ENCODE measurements around the gene DGKD. TPM values are rescaled to one million over a fixed set of nuclear protein-coding genes. Genes with fewer than 3 reads are reported as not detected.

Gene DGKD
- total and polyA plus RNA-seq, 9 of the 15 experiments (the other 6 are each of a cell fraction or from before 2014, with no cell fraction given), result 0.52 to 29.5 (median 10.6) TPM

DNA sequence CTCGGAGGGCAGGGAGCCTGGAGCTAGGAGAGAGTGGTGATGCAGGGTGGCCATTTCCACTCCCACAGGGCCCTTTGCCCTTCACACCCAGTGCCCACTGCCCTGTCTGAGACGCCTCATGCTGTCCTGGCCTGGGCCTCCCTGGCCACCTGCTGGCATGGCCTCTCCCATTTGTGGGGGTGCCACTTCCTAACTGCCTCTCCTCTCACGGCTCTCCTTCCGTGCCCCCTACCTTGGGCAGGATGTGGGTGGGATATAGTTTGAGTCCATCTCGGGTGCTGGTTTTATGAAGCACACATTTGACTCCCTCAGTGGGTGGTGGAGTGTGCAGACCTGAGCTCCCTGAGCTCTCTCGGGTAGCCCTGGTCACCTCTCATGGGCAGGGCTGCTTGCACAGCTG is 46.0 kb downstream of the DGKD start:
- H3K4me3 ChIP-seq, result no peak overlapping the region
- DNase-seq (ENCODE audit: extremely low read depth in 1 of 4, low spot score in 3 of 4) (no peak), ATAC-seq (no peak), FAIRE-seq (no peak)
- 93% methylated on average over 4 of the region's 6 CpGs for WGBS (ENCODE audit: insufficient coverage, low coverage, missing lambda C conversion rate)
- H3K9ac ChIP-seq (ENCODE audit: insufficient read depth in 1 of 2, low read depth in 2 of 2, low read length in 2 of 2), result no peak overlapping the region; a peak in 1 of 4 replicates
- H3K27me3 ChIP-seq (ENCODE audit: control insufficient read depth in 2 of 2, insufficient read depth in 2 of 2, low read length in 2 of 2), result no peaks in the 10 kb centered on the region
- H3K9me1 ChIP-seq (ENCODE audit: control insufficient read depth, insufficient read depth, low read length), result no peaks in the 10 kb centered on the region
- H4K20me1 ChIP-seq (replicated peaks; ENCODE audit: control insufficient read depth, insufficient read depth, low read length), result no peaks in the 10 kb centered on the region
- no peaks in the 10 kb centered on the region for H3K9me3 ChIP-seq (replicated peaks; ENCODE audit: control insufficient read depth, insufficient read depth, low read depth, low read length)
- TF ChIP-seq PML (IDR thresholded peaks at IDR 0.05; ENCODE audit: low read length) (no peak), SREBF2 (CRISPR knock-in tag; IDR thresholded peaks at IDR 0.05) (no peak), HLTF (IDR thresholded peaks at IDR 0.05) (no peak)
- TF ChIP-seq, protein P1, sequence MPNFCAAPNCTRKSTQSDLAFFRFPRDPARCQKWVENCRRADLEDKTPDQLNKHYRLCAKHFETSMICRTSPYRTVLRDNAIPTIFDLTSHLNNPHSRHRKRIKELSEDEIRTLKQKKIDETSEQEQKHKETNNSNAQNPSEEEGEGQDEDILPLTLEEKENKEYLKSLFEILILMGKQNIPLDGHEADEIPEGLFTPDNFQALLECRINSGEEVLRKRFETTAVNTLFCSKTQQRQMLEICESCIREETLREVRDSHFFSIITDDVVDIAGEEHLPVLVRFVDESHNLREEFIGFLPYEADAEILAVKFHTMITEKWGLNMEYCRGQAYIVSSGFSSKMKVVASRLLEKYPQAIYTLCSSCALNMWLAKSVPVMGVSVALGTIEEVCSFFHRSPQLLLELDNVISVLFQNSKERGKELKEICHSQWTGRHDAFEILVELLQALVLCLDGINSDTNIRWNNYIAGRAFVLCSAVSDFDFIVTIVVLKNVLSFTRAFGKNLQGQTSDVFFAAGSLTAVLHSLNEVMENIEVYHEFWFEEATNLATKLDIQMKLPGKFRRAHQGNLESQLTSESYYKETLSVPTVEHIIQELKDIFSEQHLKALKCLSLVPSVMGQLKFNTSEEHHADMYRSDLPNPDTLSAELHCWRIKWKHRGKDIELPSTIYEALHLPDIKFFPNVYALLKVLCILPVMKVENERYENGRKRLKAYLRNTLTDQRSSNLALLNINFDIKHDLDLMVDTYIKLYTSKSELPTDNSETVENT (CRISPR knock-in tag; IDR thresholded peaks at IDR 0.05), result no peak
- no peaks in the 10 kb centered on the region; a peak in 1 of 5 replicates for H3K4me1 ChIP-seq (replicated peaks in 1 of 2; ENCODE audit: control insufficient read depth in 2 of 2, insufficient read depth in 2 of 2, low read length in 2 of 2)
- H3K4me2 ChIP-seq (ENCODE audit: insufficient read depth, low read length), result no peak overlapping the region
- BruUV-seq (replicated peaks), result no TSS peak
- H2AFZ ChIP-seq (ENCODE audit: low read depth, low read length), result no peak overlapping the region
- POLR2A ChIA-PET, result no interaction called here
- H3K79me2 ChIP-seq (ENCODE audit: control insufficient read depth, insufficient read depth, low read length), result no peaks in the 10 kb centered on the region; the same call in 2 of the 3 replicates
- H3K36me3 ChIP-seq (ENCODE audit: control insufficient read depth, insufficient read depth, low read length), result peaks cover 11% of the 10 kb centered on the region; the same call in 2 of the 3 replicates
- no peak overlapping the region for H3K27ac ChIP-seq (ENCODE audit: extremely low read depth, low read depth, low read length)
- in situ Hi-C loops (cut with MboI) (no loop called here), intact Hi-C loops (cut with micrococcal nuclease) (no loop called here)
- CTCF ChIA-PET (ENCODE audit: low intra/inter-chr PET ratio), result no interaction called here

DNA sequence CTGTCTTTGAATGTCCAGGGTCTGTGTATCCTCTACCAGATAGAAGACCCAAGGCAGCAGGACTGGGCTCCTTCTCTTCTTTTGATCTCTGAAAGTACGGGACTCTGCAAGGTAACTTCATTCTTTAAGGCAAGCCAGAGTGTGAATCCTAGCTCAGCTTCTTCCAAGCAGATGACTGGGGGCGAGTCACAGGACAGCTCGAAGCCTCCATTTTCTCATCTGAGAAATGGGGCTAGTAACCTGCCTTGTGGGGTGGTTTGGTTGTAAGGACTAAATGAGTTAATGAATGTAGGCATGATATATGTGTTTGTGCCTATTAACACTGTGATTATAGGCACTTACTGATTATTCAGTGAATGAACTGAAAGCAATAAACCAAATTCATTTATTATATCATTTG is 46.7 kb downstream of the DGKD start:
- no TSS peak for BruUV-seq (replicated peaks)
- 83% methylated on average over 1 of the region's 3 CpGs for WGBS (ENCODE audit: insufficient coverage, low coverage, missing lambda C conversion rate)
- TF ChIP-seq RHOXF2B (CRISPR knock-in tag; conservative IDR thresholded peaks at IDR 0.05) (no peak), MCM5 (IDR thresholded peaks at IDR 0.05; ENCODE audit: low read depth) (no peak), NFYB (IDR thresholded peaks at IDR 0.05; ENCODE audit: extremely low read depth, insufficient read length) (no peak), FOXJ2 (tag; IDR thresholded peaks at IDR 0.05) (no peak), GATA2 (CRISPR knock-in tag; IDR thresholded peaks at IDR 0.05) (no peak), SMARCA4 (IDR thresholded peaks at IDR 0.05) (no peak), NCOR1 (IDR thresholded peaks at IDR 0.05) (no peak), DPF2 (IDR thresholded peaks at IDR 0.05) (no peak), ZNF431 (CRISPR knock-in tag; IDR thresholded peaks at IDR 0.05) (no peak), SIN3A (IDR thresholded peaks at IDR 0.05; ENCODE audit: borderline replicate concordance in 2 of 2, control insufficient read depth in 1 of 2, low read depth in 2 of 2, low read length in 2 of 2) (no peak), HSF4 (CRISPR knock-in tag; IDR thresholded peaks at IDR 0.05; ENCODE audit: borderline replicate concordance) (no peak)
- TF ChIP-seq, protein P2, sequence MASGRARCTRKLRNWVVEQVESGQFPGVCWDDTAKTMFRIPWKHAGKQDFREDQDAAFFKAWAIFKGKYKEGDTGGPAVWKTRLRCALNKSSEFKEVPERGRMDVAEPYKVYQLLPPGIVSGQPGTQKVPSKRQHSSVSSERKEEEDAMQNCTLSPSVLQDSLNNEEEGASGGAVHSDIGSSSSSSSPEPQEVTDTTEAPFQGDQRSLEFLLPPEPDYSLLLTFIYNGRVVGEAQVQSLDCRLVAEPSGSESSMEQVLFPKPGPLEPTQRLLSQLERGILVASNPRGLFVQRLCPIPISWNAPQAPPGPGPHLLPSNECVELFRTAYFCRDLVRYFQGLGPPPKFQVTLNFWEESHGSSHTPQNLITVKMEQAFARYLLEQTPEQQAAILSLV (tag; IDR thresholded peaks at IDR 0.05), result no peak

More for the DNA sequence above, 46.7 kb downstream of the DGKD start:
- Histone ChIP-seq H3K27ac (ENCODE audit: extremely low read depth, low read depth, low read length) (no peak overlapping the region), H3K9ac (ENCODE audit: insufficient read depth in 1 of 2, low read depth in 2 of 2, low read length in 2 of 2) (no peak overlapping the region), H3K4me2 (ENCODE audit: insufficient read depth, low read length) (no peak overlapping the region), H3K27me3 (ENCODE audit: control insufficient read depth in 2 of 2, insufficient read depth in 2 of 2, low read length in 2 of 2) (no peaks in the 10 kb centered on the region), H3K36me3 (ENCODE audit: control insufficient read depth, insufficient read depth, low read length) (peaks cover 8% of the 10 kb centered on the region; the same call in 2 of the 3 replicates), H2AFZ (ENCODE audit: low read depth, low read length) (no peak overlapping the region), H4K20me1 (replicated peaks; ENCODE audit: control insufficient read depth, insufficient read depth, low read length) (no peaks in the 10 kb centered on the region), H3K9me3 (replicated peaks; ENCODE audit: control insufficient read depth, insufficient read depth, low read depth, low read length) (no peaks in the 10 kb centered on the region), H3K4me1 (replicated peaks in 1 of 2; ENCODE audit: control insufficient read depth in 2 of 2, insufficient read depth in 2 of 2, low read length in 2 of 2) (no peaks in the 10 kb centered on the region; a peak in 1 of 5 replicates), H3K9me1 (ENCODE audit: control insufficient read depth, insufficient read depth, low read length) (no peaks in the 10 kb centered on the region), H3K4me3 (no peak overlapping the region), H3K79me2 (ENCODE audit: control insufficient read depth, insufficient read depth, low read length) (no peaks in the 10 kb centered on the region; the same call in 2 of the 3 replicates)
- in situ Hi-C loops (cut with MboI) (no loop called here), intact Hi-C loops (cut with micrococcal nuclease) (no loop called here)
- ATAC-seq (no peak), DNase-seq (ENCODE audit: extremely low read depth in 1 of 4, low spot score in 3 of 4) (no peak), FAIRE-seq (no peak)
- ChIA-PET CTCF (ENCODE audit: low intra/inter-chr PET ratio) (no interaction called here), POLR2A (no interaction called here)
